WTC11 (cell line): ENCODE results near the gene CPB2. TPM values are rescaled to one million over a fixed set of nuclear protein-coding genes. Genes with fewer than 3 reads are reported as not detected.

Source experiments
- ATAC-seq: fragments of 200-7000 bp; cut with Tn5 transposase; 2 replicates; pipeline ENCODE4 v1.10.0; 2021; ENCODE audit warnings: mild to moderate bottlenecking, moderate library complexity
- CTCF ChIA-PET: fragments of 300-600 bp; sonication (Branson Sonifier 250); formaldehyde crosslinking; loops from one replicate; lab custom pipeline; 2021; ENCODE audit warnings: antibody characterized with exemption; lab: Charles Lee
- POLR2A ChIA-PET: fragments of 350-600 bp; sonication (Branson Sonifier 250); formaldehyde crosslinking; loops from one replicate; lab custom pipeline; 2021; ENCODE audit warnings: antibody characterized with exemption; lab: Charles Lee
- DNase-seq: peaks from one replicate; pipeline ENCODE4 v3.0.0; 2021; ENCODE audit warnings: low spot score
- H3K27ac Mint-ChIP-seq: 2 replicates; pipeline ENCODE4 v1.8.0; 2021; ENCODE audit warnings: mixed read lengths
- H3K27me3 Mint-ChIP-seq: 2 replicates; pipeline ENCODE4 v1.8.0; 2021; ENCODE audit warnings: low read depth, mild to moderate bottlenecking, moderate library complexity, mixed read lengths
- H3K36me3 Mint-ChIP-seq: 2 replicates; pipeline ENCODE4 v1.8.0; 2021; ENCODE audit warnings: mixed read lengths
- H3K4me1 Mint-ChIP-seq: 2 replicates; pipeline ENCODE4 v1.8.0; 2022; ENCODE audit warnings: mixed read lengths
- H3K4me3 Mint-ChIP-seq: 2 replicates; pipeline ENCODE4 v1.8.0; 2021; ENCODE audit warnings: mild to moderate bottlenecking, moderate library complexity, mixed read lengths
- H3K9me3 Mint-ChIP-seq: 2 replicates; pipeline ENCODE4 v1.8.0; 2021; ENCODE audit warnings: mixed read lengths
- ETV6 ChIP-seq: sonication (generic); formaldehyde crosslinking; IDR thresholded peaks from 2 replicates; pipeline ENCODE4 v1.8.1; 2022; ENCODE audit warnings: mild to moderate bottlenecking, missing genetic modification reagents
- FOXK1 ChIP-seq: sonication (generic); formaldehyde crosslinking; IDR thresholded peaks from 2 replicates; pipeline ENCODE4 v1.8.0; 2022; ENCODE audit warnings: mild to moderate bottlenecking, moderate library complexity, missing genetic modification reagents
- GABPB1 ChIP-seq: sonication (generic); formaldehyde crosslinking; IDR thresholded peaks from 2 replicates; pipeline ENCODE4 v1.8.1; 2023; ENCODE audit warnings: mild to moderate bottlenecking, missing genetic modification reagents
- GTF2I ChIP-seq: fragments of 250-450 bp; sonication (Bioruptor Pico); conservative IDR thresholded peaks from 2 replicates; pipeline ENCODE4 v1.4.0; 2021; ENCODE audit warnings: mild to moderate bottlenecking
- IRF2 ChIP-seq: sonication (generic); formaldehyde crosslinking; IDR thresholded peaks from 2 replicates; pipeline ENCODE4 v1.8.0; 2022; ENCODE audit warnings: low read depth, missing genetic modification reagents, borderline replicate concordance
- NFYB ChIP-seq: sonication (generic); formaldehyde crosslinking; conservative IDR thresholded peaks from 2 replicates; pipeline ENCODE4 v1.8.0; 2022; ENCODE audit warnings: low read depth, missing genetic modification reagents
- PRRX2 ChIP-seq: fragments of 250-450 bp; sonication (Bioruptor Pico); IDR thresholded peaks from 2 replicates; pipeline ENCODE4 v1.8.0; 2021; ENCODE audit warnings: mild to moderate bottlenecking
- RORB ChIP-seq: fragments of 250-450 bp; sonication (Bioruptor Pico); IDR thresholded peaks from 2 replicates; pipeline ENCODE4 v1.9.0; 2021; ENCODE audit warnings: mild to moderate bottlenecking
- SMAD3 ChIP-seq: sonication (generic); formaldehyde crosslinking; IDR thresholded peaks from 2 replicates; pipeline ENCODE4 v1.8.0; 2022; ENCODE audit warnings: missing genetic modification reagents, mild to moderate bottlenecking, borderline replicate concordance
- SMAD4 ChIP-seq: sonication (generic); formaldehyde crosslinking; IDR thresholded peaks from 2 replicates; pipeline ENCODE4 v1.8.0; 2022; ENCODE audit warnings: mild to moderate bottlenecking, missing genetic modification reagents
- SP1 ChIP-seq: sonication (generic); formaldehyde crosslinking; conservative IDR thresholded peaks from 2 replicates; pipeline ENCODE4 v1.8.1; 2022; ENCODE audit warnings: missing genetic modification reagents
- TEAD4 ChIP-seq: sonication (generic); formaldehyde crosslinking; IDR thresholded peaks from 2 replicates; pipeline ENCODE4 v1.8.0; 2022; ENCODE audit warnings: mild to moderate bottlenecking, missing genetic modification reagents
- ZNF121 ChIP-seq: sonication (generic); formaldehyde crosslinking; IDR thresholded peaks from 2 replicates; pipeline ENCODE4 v1.8.0; 2023; ENCODE audit warnings: missing genetic modification reagents
- ZNF138 ChIP-seq: sonication (generic); formaldehyde crosslinking; conservative IDR thresholded peaks from 2 replicates; pipeline ENCODE4 v1.8.1; 2022; ENCODE audit warnings: mild to moderate bottlenecking, moderate library complexity, missing genetic modification reagents
- ZNF396 ChIP-seq: fragments of 250-450 bp; sonication (Bioruptor Pico); IDR thresholded peaks from 2 replicates; pipeline ENCODE4 v1.8.0; 2021; ENCODE audit warnings: mild to moderate bottlenecking, moderate library complexity, borderline replicate concordance
- total RNA-seq: library from RNA; stranded (reverse); gene quantifications from 3 replicates; pipeline ENCODE4 v1.2.3, GENCODE V29; 2021
- TF ChIP-seq, protein P1 (sequence below): sonication (generic); formaldehyde crosslinking; IDR thresholded peaks from 2 replicates; pipeline ENCODE4 v1.8.0; 2022; ENCODE audit warnings: missing genetic modification reagents
- TF ChIP-seq, protein P2 (sequence below): fragments of 250-450 bp; sonication (Bioruptor Pico); IDR thresholded peaks from 2 replicates; pipeline ENCODE4 v2.1.2; 2022; ENCODE audit warnings: mild to moderate bottlenecking, moderate library complexity
- TF ChIP-seq, protein P3 (sequence below): sonication (generic); formaldehyde crosslinking; IDR thresholded peaks from 2 replicates; pipeline ENCODE4 v1.8.0; 2022; ENCODE audit warnings: mild to moderate bottlenecking, missing genetic modification reagents
- TF ChIP-seq, protein P4 (sequence below): sonication (generic); formaldehyde crosslinking; IDR thresholded peaks from 2 replicates; pipeline ENCODE4 v1.8.0; 2022; ENCODE audit warnings: mild to moderate bottlenecking, missing genetic modification reagents
- TF ChIP-seq, protein P5 (sequence below): sonication (generic); formaldehyde crosslinking; IDR thresholded peaks from 2 replicates; pipeline ENCODE4 v1.8.1; 2023; ENCODE audit warnings: mild to moderate bottlenecking, missing genetic modification reagents
- TF ChIP-seq, protein P6 (sequence below): fragments of 200-600 bp; IDR thresholded peaks from 2 replicates; pipeline ENCODE4 v1.8.0; 2022; ENCODE audit warnings: antibody characterized with exemption

Gene CPB2
- total RNA-seq, 1 experiment from 2014 or later = 0.33 TPM

DNA sequence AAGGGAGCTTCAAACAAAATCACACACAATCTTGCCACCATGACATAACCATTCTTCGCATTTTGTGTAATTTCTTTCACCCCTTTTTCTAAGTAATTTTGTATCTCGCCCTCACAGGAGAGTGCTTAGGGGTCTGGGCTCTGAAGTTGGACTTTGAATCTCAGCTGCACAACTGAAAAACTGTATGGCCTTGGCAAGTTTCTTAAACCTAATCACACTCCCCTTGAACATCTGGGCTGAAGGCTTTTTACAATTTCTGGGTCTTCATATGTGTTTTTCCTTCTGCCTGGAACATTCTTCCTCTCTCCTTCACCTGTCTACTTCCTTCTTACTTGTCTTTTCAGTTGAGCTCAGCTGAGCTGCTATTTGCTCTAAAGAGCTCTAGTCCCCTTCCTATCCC lies 24.3 kb upstream of the CPB2 start:
- ATAC-seq = no peak
- no peaks in the 10 kb centered on the region for H3K36me3 Mint-ChIP-seq
- no peaks in the 10 kb centered on the region for H3K27me3 Mint-ChIP-seq
- TF ChIP-seq SMAD4 (no peak), SMAD3 (CRISPR knock-in tag) (no peak), GABPB1 (CRISPR knock-in tag) (no peak), ZNF396 (CRISPR knock-in tag) (no peak), TEAD4 (CRISPR knock-in tag) (no peak), ZNF138 (CRISPR knock-in tag) (no peak), ETV6 (CRISPR knock-in tag) (no peak), IRF2 (CRISPR knock-in tag) (no peak)
- TF ChIP-seq, protein P1, sequence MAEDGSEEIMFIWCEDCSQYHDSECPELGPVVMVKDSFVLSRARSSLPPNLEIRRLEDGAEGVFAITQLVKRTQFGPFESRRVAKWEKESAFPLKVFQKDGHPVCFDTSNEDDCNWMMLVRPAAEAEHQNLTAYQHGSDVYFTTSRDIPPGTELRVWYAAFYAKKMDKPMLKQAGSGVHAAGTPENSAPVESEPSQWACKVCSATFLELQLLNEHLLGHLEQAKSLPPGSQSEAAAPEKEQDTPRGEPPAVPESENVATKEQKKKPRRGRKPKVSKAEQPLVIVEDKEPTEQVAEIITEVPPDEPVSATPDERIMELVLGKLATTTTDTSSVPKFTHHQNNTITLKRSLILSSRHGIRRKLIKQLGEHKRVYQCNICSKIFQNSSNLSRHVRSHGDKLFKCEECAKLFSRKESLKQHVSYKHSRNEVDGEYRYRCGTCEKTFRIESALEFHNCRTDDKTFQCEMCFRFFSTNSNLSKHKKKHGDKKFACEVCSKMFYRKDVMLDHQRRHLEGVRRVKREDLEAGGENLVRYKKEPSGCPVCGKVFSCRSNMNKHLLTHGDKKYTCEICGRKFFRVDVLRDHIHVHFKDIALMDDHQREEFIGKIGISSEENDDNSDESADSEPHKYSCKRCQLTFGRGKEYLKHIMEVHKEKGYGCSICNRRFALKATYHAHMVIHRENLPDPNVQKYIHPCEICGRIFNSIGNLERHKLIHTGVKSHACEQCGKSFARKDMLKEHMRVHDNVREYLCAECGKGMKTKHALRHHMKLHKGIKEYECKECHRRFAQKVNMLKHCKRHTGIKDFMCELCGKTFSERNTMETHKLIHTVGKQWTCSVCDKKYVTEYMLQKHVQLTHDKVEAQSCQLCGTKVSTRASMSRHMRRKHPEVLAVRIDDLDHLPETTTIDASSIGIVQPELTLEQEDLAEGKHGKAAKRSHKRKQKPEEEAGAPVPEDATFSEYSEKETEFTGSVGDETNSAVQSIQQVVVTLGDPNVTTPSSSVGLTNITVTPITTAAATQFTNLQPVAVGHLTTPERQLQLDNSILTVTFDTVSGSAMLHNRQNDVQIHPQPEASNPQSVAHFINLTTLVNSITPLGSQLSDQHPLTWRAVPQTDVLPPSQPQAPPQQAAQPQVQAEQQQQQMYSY (CRISPR knock-in tag) = no peak
- TF ChIP-seq, protein P2, sequence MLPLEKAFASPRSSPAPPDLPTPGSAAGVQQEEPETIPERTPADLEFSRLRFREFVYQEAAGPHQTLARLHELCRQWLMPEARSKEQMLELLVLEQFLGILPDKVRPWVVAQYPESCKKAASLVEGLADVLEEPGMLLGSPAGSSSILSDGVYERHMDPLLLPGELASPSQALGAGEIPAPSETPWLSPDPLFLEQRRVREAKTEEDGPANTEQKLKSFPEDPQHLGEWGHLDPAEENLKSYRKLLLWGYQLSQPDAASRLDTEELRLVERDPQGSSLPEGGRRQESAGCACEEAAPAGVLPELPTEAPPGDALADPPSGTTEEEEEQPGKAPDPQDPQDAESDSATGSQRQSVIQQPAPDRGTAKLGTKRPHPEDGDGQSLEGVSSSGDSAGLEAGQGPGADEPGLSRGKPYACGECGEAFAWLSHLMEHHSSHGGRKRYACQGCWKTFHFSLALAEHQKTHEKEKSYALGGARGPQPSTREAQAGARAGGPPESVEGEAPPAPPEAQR (CRISPR knock-in tag) = no peak
- TF ChIP-seq, protein P3, sequence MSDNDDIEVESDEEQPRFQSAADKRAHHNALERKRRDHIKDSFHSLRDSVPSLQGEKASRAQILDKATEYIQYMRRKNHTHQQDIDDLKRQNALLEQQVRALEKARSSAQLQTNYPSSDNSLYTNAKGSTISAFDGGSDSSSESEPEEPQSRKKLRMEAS (CRISPR knock-in tag) = no peak
- TF ChIP-seq, protein P4, sequence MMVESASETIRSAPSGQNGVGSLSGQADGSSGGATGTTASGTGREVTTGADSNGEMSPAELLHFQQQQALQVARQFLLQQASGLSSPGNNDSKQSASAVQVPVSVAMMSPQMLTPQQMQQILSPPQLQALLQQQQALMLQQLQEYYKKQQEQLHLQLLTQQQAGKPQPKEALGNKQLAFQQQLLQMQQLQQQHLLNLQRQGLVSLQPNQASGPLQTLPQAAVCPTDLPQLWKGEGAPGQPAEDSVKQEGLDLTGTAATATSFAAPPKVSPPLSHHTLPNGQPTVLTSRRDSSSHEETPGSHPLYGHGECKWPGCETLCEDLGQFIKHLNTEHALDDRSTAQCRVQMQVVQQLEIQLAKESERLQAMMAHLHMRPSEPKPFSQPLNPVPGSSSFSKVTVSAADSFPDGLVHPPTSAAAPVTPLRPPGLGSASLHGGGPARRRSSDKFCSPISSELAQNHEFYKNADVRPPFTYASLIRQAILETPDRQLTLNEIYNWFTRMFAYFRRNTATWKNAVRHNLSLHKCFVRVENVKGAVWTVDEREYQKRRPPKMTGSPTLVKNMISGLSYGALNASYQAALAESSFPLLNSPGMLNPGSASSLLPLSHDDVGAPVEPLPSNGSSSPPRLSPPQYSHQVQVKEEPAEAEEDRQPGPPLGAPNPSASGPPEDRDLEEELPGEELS (CRISPR knock-in tag) = no peak
- no peak for DNase-seq
- ChIA-PET CTCF (interaction anchor here (1.1 kb wide), 1 partner anchor 16 kb away, joined by 6 read pairs; no protein-coding TSS in a partner anchor), POLR2A (no interaction called here)
- H3K9me3 Mint-ChIP-seq = no peaks in the 10 kb centered on the region
- peaks cover 4% of the 10 kb centered on the region; the same call in 1 of the 2 replicates for H3K4me1 Mint-ChIP-seq
- H3K4me3 Mint-ChIP-seq = no peak overlapping the region
- no peak overlapping the region for H3K27ac Mint-ChIP-seq

DNA sequence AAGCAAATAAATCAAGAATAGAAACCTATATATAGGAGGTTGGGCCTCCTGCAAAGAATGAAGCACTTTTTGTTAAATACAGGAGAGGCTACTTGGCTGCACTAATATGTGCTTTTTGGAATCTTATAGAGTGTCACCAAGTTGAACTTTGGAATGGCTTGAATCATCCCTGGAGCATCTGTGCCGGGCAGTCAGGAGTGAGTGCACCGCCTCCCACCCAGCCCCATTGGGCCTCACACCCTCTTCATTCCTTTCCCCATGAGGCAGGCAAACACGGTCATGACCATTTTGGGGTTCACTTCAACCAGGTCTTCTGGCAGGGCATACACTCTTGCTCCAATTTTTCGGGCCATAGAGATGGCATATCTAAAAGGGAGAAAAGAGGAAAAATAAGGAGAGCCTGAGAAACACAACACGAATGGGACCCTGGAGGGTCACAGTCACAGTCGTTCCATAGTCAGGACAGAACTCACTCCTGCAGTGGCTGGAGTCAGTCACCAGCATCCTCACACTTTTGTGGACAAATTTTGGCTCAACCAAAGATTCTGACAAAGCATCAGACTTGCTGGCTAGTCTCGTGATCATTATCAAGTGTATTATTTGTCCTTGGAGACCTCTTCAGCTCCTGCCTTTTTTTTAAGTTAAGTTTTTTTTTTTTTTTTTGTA lies 22.7 kb upstream of the CPB2 start:
- Mint-ChIP-seq H3K9me3 (no peaks in the 10 kb centered on the region), H3K4me3 (no peak overlapping the region), H3K36me3 (no peaks in the 10 kb centered on the region), H3K27me3 (no peaks in the 10 kb centered on the region), H3K27ac (no peak overlapping the region), H3K4me1 (no peaks in the 10 kb centered on the region)
- DNase-seq = no peak
- ChIA-PET POLR2A (no interaction called here), CTCF (interaction anchor here (1.1 to 2.2 kb wide), 11 partner anchors 10 to 320 kb away, joined by 4 to 16 read pairs (median 7); partner anchors contain the start of gene ZC3H13)
- ATAC-seq = no peak
- TF ChIP-seq, protein P1 (CRISPR knock-in tag) = no peak
- TF ChIP-seq GTF2I (CRISPR knock-in tag) = no peak
- TF ChIP-seq, protein P5, sequence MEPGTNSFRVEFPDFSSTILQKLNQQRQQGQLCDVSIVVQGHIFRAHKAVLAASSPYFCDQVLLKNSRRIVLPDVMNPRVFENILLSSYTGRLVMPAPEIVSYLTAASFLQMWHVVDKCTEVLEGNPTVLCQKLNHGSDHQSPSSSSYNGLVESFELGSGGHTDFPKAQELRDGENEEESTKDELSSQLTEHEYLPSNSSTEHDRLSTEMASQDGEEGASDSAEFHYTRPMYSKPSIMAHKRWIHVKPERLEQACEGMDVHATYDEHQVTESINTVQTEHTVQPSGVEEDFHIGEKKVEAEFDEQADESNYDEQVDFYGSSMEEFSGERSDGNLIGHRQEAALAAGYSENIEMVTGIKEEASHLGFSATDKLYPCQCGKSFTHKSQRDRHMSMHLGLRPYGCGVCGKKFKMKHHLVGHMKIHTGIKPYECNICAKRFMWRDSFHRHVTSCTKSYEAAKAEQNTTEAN = no peak
- no peak for TF ChIP-seq FOXK1 (CRISPR knock-in tag)
- no peak for TF ChIP-seq ZNF121 (CRISPR knock-in tag)
- no peak for TF ChIP-seq RORB (CRISPR knock-in tag)
- no peak for TF ChIP-seq NFYB (CRISPR knock-in tag)
- TF ChIP-seq, protein P6, sequence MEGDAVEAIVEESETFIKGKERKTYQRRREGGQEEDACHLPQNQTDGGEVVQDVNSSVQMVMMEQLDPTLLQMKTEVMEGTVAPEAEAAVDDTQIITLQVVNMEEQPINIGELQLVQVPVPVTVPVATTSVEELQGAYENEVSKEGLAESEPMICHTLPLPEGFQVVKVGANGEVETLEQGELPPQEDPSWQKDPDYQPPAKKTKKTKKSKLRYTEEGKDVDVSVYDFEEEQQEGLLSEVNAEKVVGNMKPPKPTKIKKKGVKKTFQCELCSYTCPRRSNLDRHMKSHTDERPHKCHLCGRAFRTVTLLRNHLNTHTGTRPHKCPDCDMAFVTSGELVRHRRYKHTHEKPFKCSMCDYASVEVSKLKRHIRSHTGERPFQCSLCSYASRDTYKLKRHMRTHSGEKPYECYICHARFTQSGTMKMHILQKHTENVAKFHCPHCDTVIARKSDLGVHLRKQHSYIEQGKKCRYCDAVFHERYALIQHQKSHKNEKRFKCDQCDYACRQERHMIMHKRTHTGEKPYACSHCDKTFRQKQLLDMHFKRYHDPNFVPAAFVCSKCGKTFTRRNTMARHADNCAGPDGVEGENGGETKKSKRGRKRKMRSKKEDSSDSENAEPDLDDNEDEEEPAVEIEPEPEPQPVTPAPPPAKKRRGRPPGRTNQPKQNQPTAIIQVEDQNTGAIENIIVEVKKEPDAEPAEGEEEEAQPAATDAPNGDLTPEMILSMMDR = no peak
- no peak for TF ChIP-seq SP1
- TF ChIP-seq PRRX2 (CRISPR knock-in tag) = no peak
